ENCODE results near the gene SCML1.

The SCML1 gene

GRCh38 chrX:17736856-17737709 is at the start of gene SCML1:
SCML1 (plus strand) TSS chrX:17737493; CDS start chrX:17744187, 6,694 bp downstream.
- peak; percentile 57 for DNase-seq

GRCh38 chrX:17687648-17688047 is 49.6 kb upstream of the SCML1 start:
- no peak for DNase-seq

- DNase-seq = peak; percentile 31
Observed at GRCh38 chrX:17689971-17690409, 47.3 kb upstream of the SCML1 start.

GRCh38 chrX:17692709-17693346 is 44.5 kb upstream of the SCML1 start:
- DNase-seq = no peak

- no peak for DNase-seq
Observed at GRCh38 chrX:17697191-17697590, 40.1 kb upstream of the SCML1 start.

- no peak for DNase-seq
Observed at GRCh38 chrX:17700976-17701375, 36.3 kb upstream of the SCML1 start.

GRCh38 chrX:17703201-17703600 is 34.1 kb upstream of the SCML1 start:
- DNase-seq = no peak

- DNase-seq = no peak
Observed at GRCh38 chrX:17705211-17705610, 32.1 kb upstream of the SCML1 start.

GRCh38 chrX:17706676-17707075 is 30.6 kb upstream of the SCML1 start:
- no peak for DNase-seq

- no peak for DNase-seq
Observed at GRCh38 chrX:17707731-17708130, 29.6 kb upstream of the SCML1 start.

GRCh38 chrX:17710871-17711301 is 26.4 kb upstream of the SCML1 start:
- no peak for DNase-seq

GRCh38 chrX:17713288-17713687 is 24.0 kb upstream of the SCML1 start:
- DNase-seq = no peak

- no peak for DNase-seq
Observed at GRCh38 chrX:17718649-17719165, 18.6 kb upstream of the SCML1 start.

- DNase-seq = no peak
Observed at GRCh38 chrX:17719711-17720110, 17.6 kb upstream of the SCML1 start.

- DNase-seq = no peak
Observed at GRCh38 chrX:17721715-17722114, 15.6 kb upstream of the SCML1 start.

GRCh38 chrX:17725181-17725580 is 12.1 kb upstream of the SCML1 start:
- no peak for DNase-seq

- DNase-seq = no peak
Observed at GRCh38 chrX:17732138-17732783, 5.0 kb upstream of the SCML1 start.

GRCh38 chrX:17735406-17735805 is 1.9 kb upstream of the SCML1 start:
- DNase-seq = no peak

- DNase-seq = no peak
Observed at GRCh38 chrX:17736478-17736855, 826 bp upstream of the SCML1 start.

- no peak for DNase-seq
Observed at GRCh38 chrX:17737710-17737985, 355 bp downstream of the SCML1 start.

- DNase-seq = no peak
Observed at GRCh38 chrX:17737986-17738713, 857 bp downstream of the SCML1 start.

GRCh38 chrX:17738737-17739535 is 1.6 kb downstream of the SCML1 start:
- no peak for DNase-seq

Measured in 8988T (cell line).